CD14-positive monocyte (primary cell): ENCODE data around the gene CCT2. TPM values are rescaled to one million over a fixed set of nuclear protein-coding genes. Genes with fewer than 3 reads are reported as not detected.

Experiments
- DNase-seq, 3 donors: peaks; one replicate each; pipeline ENCODE4 v3.0.0-alpha.2; 2011 to 2022
- H2AFZ ChIP-seq: 2 replicates; pipeline ENCODE4 v1.6.0; 2012; ENCODE audit warnings: mild to moderate bottlenecking, low read depth, low read length, inconsistent platforms; ENCODE audit not compliant: insufficient read depth, poor library complexity, severe bottlenecking
- H3K27ac ChIP-seq, 2 donors: 1 replicate in 1 of 2; 2 replicates in 1 of 2; pipeline ENCODE4 v1.5.1; 2012 to 2013; ENCODE audit warnings: low read length in 2 of 2, control low read depth in 1 of 2, inconsistent platforms in 1 of 2, low read depth in 1 of 2, mild to moderate bottlenecking in 1 of 2
- H3K27me3 ChIP-seq, 2 donors: one replicate each; pipeline versions ENCODE4 v1.6.0 to v1.6.1; 2011 to 2013; ENCODE audit warnings: low read length in 2 of 2; ENCODE audit not compliant: control insufficient read depth in 2 of 2, insufficient read depth in 2 of 2
- H3K36me3 ChIP-seq, 2 donors: replicated peaks in 1 of 2; 1 replicate in 1 of 2; 2 replicates in 1 of 2; pipeline versions ENCODE4 v1.5.1 to v1.6.1; 2012 to 2013; ENCODE audit warnings: low read length in 2 of 2, control low read depth in 1 of 2, inconsistent platforms in 1 of 2, mild to moderate bottlenecking in 1 of 2; ENCODE audit not compliant: insufficient read depth in 2 of 2, control insufficient read depth in 1 of 2
- H3K4me1 ChIP-seq, 2 donors: 1 replicate in 1 of 2; 2 replicates in 1 of 2; pipeline versions ENCODE4 v1.5.1 to v1.6.1; 2012 to 2013; ENCODE audit warnings: low read length in 2 of 2, control low read depth in 1 of 2, inconsistent platforms in 1 of 2, mild to moderate bottlenecking in 1 of 2, moderate library complexity in 1 of 2; ENCODE audit not compliant: insufficient read depth in 2 of 2, control insufficient read depth in 1 of 2
- H3K4me2 ChIP-seq: replicated peaks from 2 replicates; pipeline ENCODE3; 2012; ENCODE audit warnings: low read length, moderate library complexity, mild to moderate bottlenecking; ENCODE audit not compliant: poor library complexity, severe bottlenecking; ENCODE audit errors: extremely low read depth
- H3K4me3 ChIP-seq, 3 experiments: fragments of 200-600 bp in 1 of 3; sonication (generic) in 1 of 3; replicated peaks in 1 of 3; 1 replicate in 2 of 3; 2 replicates in 1 of 3; pipeline ENCODE4 v1.5.1; 2011 to 2013; ENCODE audit warnings: low read length in 3 of 3, mild to moderate bottlenecking in 3 of 3, control low read depth in 2 of 3, low read depth in 2 of 3, inconsistent platforms in 1 of 3, moderate library complexity in 1 of 3
- H3K79me2 ChIP-seq: 2 replicates; pipeline ENCODE4 v1.6.0; 2012; ENCODE audit warnings: mild to moderate bottlenecking, control low read depth, inconsistent platforms, low read length, moderate library complexity; ENCODE audit not compliant: insufficient read depth
- H3K9ac ChIP-seq: 2 replicates; pipeline ENCODE4 v1.6.0; 2017; ENCODE audit warnings: low read length, mild to moderate bottlenecking; ENCODE audit not compliant: insufficient read depth, poor library complexity, severe bottlenecking
- H3K9me3 ChIP-seq, 2 donors: replicated peaks in 1 of 2; 1 replicate in 1 of 2; 2 replicates in 1 of 2; pipeline versions ENCODE4 v1.5.1 to v1.6.1; 2012 to 2013; ENCODE audit warnings: low read length in 2 of 2, control low read depth in 1 of 2; ENCODE audit not compliant: control insufficient read depth in 1 of 2, insufficient read depth in 1 of 2
- H4K20me1 ChIP-seq: 2 replicates; pipeline ENCODE4 v1.6.0; 2012; ENCODE audit warnings: mild to moderate bottlenecking, low read length, control low read depth, moderate library complexity; ENCODE audit not compliant: insufficient read depth
- H3K27ac Mint-ChIP-seq, 7 donors: one replicate each; pipeline ENCODE4 v1.8.0; 2020; ENCODE audit warnings: mild to moderate bottlenecking in 7 of 7, mixed read lengths in 7 of 7, moderate library complexity in 6 of 7, inconsistent platforms in 2 of 7
- H3K27me3 Mint-ChIP-seq, 3 donors: one replicate each; pipeline ENCODE4 v1.8.0; 2021 to 2022; ENCODE audit warnings: low read depth in 3 of 3, mild to moderate bottlenecking in 3 of 3, mixed read lengths in 3 of 3, moderate library complexity in 3 of 3, inconsistent platforms in 1 of 3
- H3K36me3 Mint-ChIP-seq, 2 donors: one replicate each; pipeline ENCODE4 v1.8.0; 2020; ENCODE audit warnings: mixed read lengths in 2 of 2, inconsistent platforms in 1 of 2, mild to moderate bottlenecking in 1 of 2
- H3K4me1 Mint-ChIP-seq: one replicate; pipeline ENCODE4 v1.8.0; 2020; ENCODE audit warnings: mild to moderate bottlenecking, mixed read lengths
- H3K4me3 Mint-ChIP-seq, 2 donors: one replicate each; pipeline ENCODE4 v1.8.0; 2020; ENCODE audit warnings: mild to moderate bottlenecking in 2 of 2, mixed read lengths in 2 of 2, moderate library complexity in 1 of 2
- H3K9me3 Mint-ChIP-seq, 7 donors: one replicate each; pipeline ENCODE4 v1.8.0; 2020 to 2022; ENCODE audit warnings: mixed read lengths in 7 of 7, mild to moderate bottlenecking in 6 of 7, moderate library complexity in 6 of 7, inconsistent platforms in 2 of 7
- CTCF ChIP-seq: fragments of 200-600 bp; IDR thresholded peaks from one replicate; pipeline ENCODE4 v1.8.0; 2022; ENCODE audit warnings: antibody characterized with exemption, mild to moderate bottlenecking
- WGBS: methylation state at CpG from one replicate; pipeline ENCODE4 v1.1.5; 2013; ENCODE audit warnings: missing lambda C conversion rate; ENCODE audit not compliant: insufficient coverage; 5-methylcytosine and 5-hydroxymethylcytosine counted together
- intact Hi-C, 2 donors: fragments of 100-400 bp; cut with micrococcal nuclease; formaldehyde crosslinking; loops; one replicate each; pipeline versions ENCODE4 v1.15.0 to v1.15.1; 2023
- polyA plus RNA-seq, 3 donors: library from polyadenylated mRNA; depleted of rRNA in 1 of 3; unstranded in 2 of 3; stranded (reverse) in 1 of 3; fragments of 300-500 nt in 2 of 3; fragments of >200 nt in 1 of 3; fragmentation: Illumina TruSeq in 2 of 3; gene quantifications; 1 replicate in 2 of 3; 2 replicates in 1 of 3; pipeline ENCODE4 v1.2.3, GENCODE V29; 2012 to 2021

Gene CCT2
- polyA plus RNA-seq, 3 donors = 39.8 to 87.4 (median 63.3) TPM

DNA sequence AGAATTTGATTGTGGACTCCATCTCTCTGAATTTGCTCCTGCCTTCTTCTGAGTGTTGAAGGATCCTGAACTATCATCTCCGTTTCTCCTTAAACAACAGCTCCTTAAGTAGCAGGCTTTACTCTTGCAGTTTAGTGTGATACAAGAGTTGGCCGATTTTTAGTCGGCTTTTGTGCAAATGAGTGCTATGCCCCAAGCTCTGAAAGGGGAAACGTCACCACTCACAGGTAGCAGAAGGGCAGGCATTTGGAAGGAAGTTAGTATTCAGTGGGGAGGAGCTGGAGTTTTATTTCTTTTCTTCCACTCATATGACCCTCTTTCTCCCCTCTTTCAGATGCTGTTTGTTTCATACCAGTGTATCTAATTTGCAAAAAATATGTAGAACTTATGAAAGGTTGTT lies 61.9 kb downstream of the CCT2 start:
- H3K27ac ChIP-seq = no peak overlapping the region
- intact Hi-C loops = no loop called here
- no peaks in the 10 kb centered on the region for H3K79me2 ChIP-seq
- H3K36me3 ChIP-seq = no peaks in the 10 kb centered on the region
- Mint-ChIP-seq H3K27ac (no peak overlapping the region), H3K9me3 (peaks cover 0 to 5% (median 0%) of the 10 kb centered on the region in 7 donors), H3K4me3 (no peak overlapping the region), H3K36me3 (no peaks in the 10 kb centered on the region), H3K27me3 (peaks cover 1 to 7% (median 5%) of the 10 kb centered on the region in 3 donors), H3K4me1 (no peaks in the 10 kb centered on the region)
- no CpG with 5 or more reads among the region's 4 CpGs for WGBS
- H3K4me1 ChIP-seq = no peaks in the 10 kb centered on the region
- H2AFZ ChIP-seq = no peak overlapping the region
- no peaks in the 10 kb centered on the region for H3K27me3 ChIP-seq
- H3K4me3 ChIP-seq = no peak overlapping the region
- no peak overlapping the region for H3K4me2 ChIP-seq
- TF ChIP-seq CTCF = no peak
- no peak overlapping the region for H3K9ac ChIP-seq
- no peaks in the 10 kb centered on the region for H4K20me1 ChIP-seq
- H3K9me3 ChIP-seq = no peaks in the 10 kb centered on the region
- no peak for DNase-seq

- no peaks in the 10 kb centered on the region for H3K27me3 ChIP-seq
- no peak overlapping the region for H2AFZ ChIP-seq
- H3K9ac ChIP-seq = no peak overlapping the region
- no peak overlapping the region for H3K4me2 ChIP-seq
- TF ChIP-seq CTCF = no peak
- no peaks in the 10 kb centered on the region for H3K79me2 ChIP-seq
- H3K9me3 ChIP-seq = no peaks in the 10 kb centered on the region
- intact Hi-C loops = no loop called here
- no peak overlapping the region for H3K4me3 Mint-ChIP-seq
- WGBS = 100% methylated on average over 1 of the region's 3 CpGs
- peaks cover 0 to 5% (median 0%) of the 10 kb centered on the region in 7 donors for H3K9me3 Mint-ChIP-seq
- H3K4me1 Mint-ChIP-seq = no peaks in the 10 kb centered on the region
- no peak overlapping the region for H3K27ac Mint-ChIP-seq
- no peak overlapping the region for H3K4me3 ChIP-seq
- H3K27ac ChIP-seq = no peak overlapping the region
- H3K36me3 Mint-ChIP-seq = no peaks in the 10 kb centered on the region
- peaks cover 0 to 7% (median 5%) of the 10 kb centered on the region in 3 donors for H3K27me3 Mint-ChIP-seq
- H4K20me1 ChIP-seq = no peaks in the 10 kb centered on the region
- H3K36me3 ChIP-seq = no peaks in the 10 kb centered on the region
- no peak for DNase-seq
- peaks cover 0 to under 1% of the 10 kb centered on the region in 2 donors for H3K4me1 ChIP-seq
These were observed 63.2 kb downstream of the CCT2 start for GRCh38 chr12:69648476-69648875.
